HPDE6-E6E7 (cell line): ENCODE data around the gene FAM169A.
"Not testable (repeated sequence)": the region's sequence is repeated elsewhere in the genome, so short reads cannot be mapped to it uniquely, and the experiment has no call there.

Source experiments
- DNase-seq: peaks from one replicate; pipeline ENCODE4 v3.0.0; 2011; ENCODE audit warnings: missing footprints; ENCODE audit errors: extremely low spot score

Gene FAM169A

GRCh38 chr5:74865804-74866595 lies at the start of gene FAM169A:
FAM169A (minus strand) TSS chr5:74866387; CDS start chr5:74841676, 24,711 bp downstream.
- DNase-seq, result peak; percentile 44

- DNase-seq, result no peak
Observed at GRCh38 chr5:74915488-74915887, 49.3 kb upstream of the FAM169A start.

- DNase-seq, result not testable (repeated sequence)
Observed at GRCh38 chr5:74911421-74911820, 45.2 kb upstream of the FAM169A start.

- DNase-seq, result not testable (repeated sequence)
Observed at GRCh38 chr5:74909888-74910287, 43.7 kb upstream of the FAM169A start.

GRCh38 chr5:74908237-74908636 lies 42.0 kb upstream of the FAM169A start:
- not testable (repeated sequence) for DNase-seq

GRCh38 chr5:74904713-74905112 lies 38.5 kb upstream of the FAM169A start:
- DNase-seq, result not testable (repeated sequence)

- DNase-seq, result peak; percentile 91
Observed at GRCh38 chr5:74903165-74903787, 37.1 kb upstream of the FAM169A start.

- no peak for DNase-seq
Observed at GRCh38 chr5:74897049-74897448, 30.9 kb upstream of the FAM169A start.

GRCh38 chr5:74895906-74896305 lies 29.7 kb upstream of the FAM169A start:
- no peak for DNase-seq

- no peak for DNase-seq
Observed at GRCh38 chr5:74894351-74894750, 28.2 kb upstream of the FAM169A start.

GRCh38 chr5:74892921-74893320 lies 26.7 kb upstream of the FAM169A start:
- no peak for DNase-seq

- no peak for DNase-seq
Observed at GRCh38 chr5:74889523-74890105, 23.4 kb upstream of the FAM169A start.

GRCh38 chr5:74888117-74888516 lies 21.9 kb upstream of the FAM169A start:
- DNase-seq, result no peak

GRCh38 chr5:74885170-74885569 lies 19.0 kb upstream of the FAM169A start:
- DNase-seq, result no peak

- DNase-seq, result not testable (repeated sequence)
Observed at GRCh38 chr5:74882379-74883134, 16.4 kb upstream of the FAM169A start.

- no peak for DNase-seq
Observed at GRCh38 chr5:74877624-74878304, 11.6 kb upstream of the FAM169A start.

- DNase-seq, result no peak
Observed at GRCh38 chr5:74875994-74876791, 10.0 kb upstream of the FAM169A start.

- DNase-seq, result no peak
Observed at GRCh38 chr5:74873525-74874249, 7.5 kb upstream of the FAM169A start.

- DNase-seq, result no peak
Observed at GRCh38 chr5:74870299-74871067, 4.3 kb upstream of the FAM169A start.
